GM19099 (cell line): ENCODE data around the gene MYLK4.

Experiments
- POLR2A ChIP-seq: IDR thresholded peaks from 3 replicates; pipeline ENCODE4 v1.6.1; 2011; ENCODE audit warnings: low read depth; ENCODE audit not compliant: insufficient read length; ENCODE audit errors: extremely low read depth

MYLK4 gene

DNA sequence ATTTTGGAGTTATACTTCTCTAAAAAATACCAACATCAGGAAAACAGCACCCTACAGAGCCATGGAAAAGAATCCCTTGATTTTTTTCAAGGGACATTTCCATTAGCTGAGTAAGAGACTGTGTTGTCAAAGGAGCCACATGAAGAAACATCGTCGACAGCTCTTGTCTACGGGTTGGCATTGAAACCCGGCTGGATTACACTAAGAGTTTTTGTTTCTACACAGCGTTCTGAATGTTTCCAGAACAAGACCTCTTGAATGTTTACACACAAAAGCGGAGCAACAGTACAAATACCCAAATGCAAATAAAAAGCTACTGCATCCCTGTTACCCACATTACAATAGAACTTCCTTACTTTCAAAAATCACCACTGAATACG, 2.4 kb upstream of the MYLK4 start:
- TF ChIP-seq POLR2A, result no peak

DNA sequence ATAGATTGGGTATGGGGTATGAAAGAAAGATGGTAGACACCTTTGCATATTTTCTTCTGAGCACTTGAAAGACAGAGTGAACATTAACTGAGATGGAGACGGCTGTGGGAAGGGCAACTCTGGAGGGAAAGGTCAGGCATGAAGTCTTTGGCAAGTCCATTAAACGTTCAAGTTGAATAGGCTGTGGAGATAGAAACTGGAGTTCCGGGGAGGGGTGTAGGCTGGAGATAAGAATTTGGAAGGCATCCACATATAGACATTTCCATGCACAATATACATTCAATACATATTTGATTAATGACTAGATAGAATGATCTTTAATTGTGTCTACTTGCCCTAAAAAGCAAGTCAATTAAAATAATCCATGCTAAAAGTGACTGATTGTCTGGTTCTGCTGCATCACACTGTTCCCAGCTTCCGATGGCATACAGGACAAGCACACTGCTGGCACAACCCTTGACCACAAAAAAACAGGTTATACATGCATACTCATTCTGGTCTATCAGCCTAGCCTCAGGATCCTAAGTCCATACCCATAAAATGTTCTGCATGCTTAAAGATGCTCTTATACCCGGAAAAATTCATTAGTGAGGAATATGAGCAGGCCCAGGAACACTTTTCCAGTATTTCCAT, 1.9 kb upstream of the MYLK4 start:
- no peak for TF ChIP-seq POLR2A

GRCh38 chr6:2751871-2752270, 1.1 kb upstream of the MYLK4 start:
- TF ChIP-seq POLR2A, result no peak

DNA sequence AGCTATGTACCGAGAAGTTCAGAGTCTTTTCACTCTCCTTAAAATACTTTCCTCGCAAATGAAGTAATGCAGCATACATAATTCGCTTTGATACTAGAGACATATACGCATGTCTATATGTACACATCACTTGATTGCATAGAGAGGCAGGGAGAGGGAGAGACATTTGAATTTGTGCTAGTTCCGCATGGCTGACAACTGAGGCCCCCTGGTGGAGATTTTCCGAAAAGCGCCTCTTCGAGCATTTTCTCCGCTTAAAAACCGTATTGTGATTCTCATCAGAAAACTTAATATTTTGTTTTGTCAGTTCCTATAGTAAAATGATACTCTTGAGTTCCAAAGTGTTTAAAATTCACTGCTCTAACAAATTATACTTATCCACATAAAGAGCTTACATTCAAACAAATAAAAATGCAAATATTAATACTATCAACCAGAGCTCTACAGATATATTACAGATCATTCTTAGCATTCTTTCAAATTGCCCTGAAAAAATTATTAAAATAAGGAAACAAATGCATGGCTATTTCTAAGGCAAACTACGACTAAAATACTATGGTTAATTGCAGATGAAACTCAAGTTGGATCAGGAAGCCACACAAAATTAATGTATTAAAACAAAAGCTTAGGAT, 637 bp downstream of the MYLK4 start:
- no peak for TF ChIP-seq POLR2A

DNA sequence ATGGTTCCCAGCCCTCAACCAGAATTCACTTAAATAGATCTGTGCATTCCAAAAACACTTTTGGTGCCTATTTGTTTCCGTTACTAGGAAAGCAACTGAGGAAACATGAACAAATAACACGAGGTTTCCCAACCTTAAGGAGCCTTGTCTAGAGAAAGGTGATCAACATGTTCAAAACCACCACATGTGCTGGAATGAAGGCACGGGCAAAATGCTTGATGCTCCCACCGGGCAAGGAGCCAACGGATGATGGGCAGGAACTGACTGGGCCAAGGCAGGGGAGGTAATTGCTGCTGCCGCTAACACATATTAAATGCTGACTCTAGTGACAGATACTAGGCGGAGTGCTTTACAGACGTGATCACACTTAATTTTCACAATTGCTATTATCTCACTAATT, 2.5 kb downstream of the MYLK4 start:
- no peak for TF ChIP-seq POLR2A

- no peak for TF ChIP-seq POLR2A
Observed at GRCh38 chr6:2746557-2747061, 4.1 kb downstream of the MYLK4 start.

GRCh38 chr6:2745246-2745645, 5.5 kb downstream of the MYLK4 start:
- TF ChIP-seq POLR2A, result no peak

DNA sequence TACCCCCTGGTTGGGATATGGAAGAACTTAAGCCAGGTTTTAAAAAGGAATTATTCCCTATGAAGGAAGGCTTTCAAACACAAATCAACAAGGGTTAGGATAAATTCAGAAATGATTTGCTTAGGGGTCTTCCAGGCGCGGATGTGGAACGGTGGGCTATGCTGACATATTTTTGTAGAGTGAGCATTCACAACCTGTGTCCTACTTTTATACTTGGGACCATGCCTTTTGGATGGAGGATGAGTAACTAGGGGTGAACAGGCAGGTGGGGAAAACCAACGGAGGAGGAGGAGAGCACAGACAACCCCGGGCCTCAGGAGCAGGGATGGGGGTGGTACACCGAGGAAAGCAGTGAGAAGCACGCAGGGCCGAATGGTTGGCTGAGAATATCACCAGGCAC, 5.9 kb downstream of the MYLK4 start:
- TF ChIP-seq POLR2A, result no peak

DNA sequence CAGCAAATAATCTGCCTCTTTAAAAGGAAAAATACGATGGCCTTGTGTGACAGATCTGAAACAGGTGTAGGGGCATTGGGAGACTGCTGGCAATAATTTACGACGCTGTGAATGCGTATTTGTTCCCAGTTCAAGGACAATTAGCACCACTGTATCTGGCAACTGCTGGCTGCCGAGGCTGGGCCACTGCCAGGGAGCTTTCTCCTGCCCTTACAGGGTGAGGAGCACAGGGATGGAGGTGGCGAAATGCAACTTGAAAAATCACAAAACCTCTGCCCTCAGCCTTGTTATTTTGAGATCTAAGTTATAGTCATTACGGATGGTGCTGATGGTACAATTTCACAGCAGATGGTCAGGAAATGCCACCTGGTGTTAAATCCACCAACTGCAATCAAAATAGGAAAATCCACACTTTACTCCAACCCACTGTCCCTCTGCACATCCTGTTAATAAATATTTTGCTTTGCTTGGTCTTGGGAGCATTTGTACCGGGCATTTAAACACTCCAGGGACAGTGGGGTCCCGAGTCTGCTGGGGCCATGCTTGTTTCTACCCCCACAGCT, 6.4 kb downstream of the MYLK4 start:
- TF ChIP-seq POLR2A, result no peak

DNA sequence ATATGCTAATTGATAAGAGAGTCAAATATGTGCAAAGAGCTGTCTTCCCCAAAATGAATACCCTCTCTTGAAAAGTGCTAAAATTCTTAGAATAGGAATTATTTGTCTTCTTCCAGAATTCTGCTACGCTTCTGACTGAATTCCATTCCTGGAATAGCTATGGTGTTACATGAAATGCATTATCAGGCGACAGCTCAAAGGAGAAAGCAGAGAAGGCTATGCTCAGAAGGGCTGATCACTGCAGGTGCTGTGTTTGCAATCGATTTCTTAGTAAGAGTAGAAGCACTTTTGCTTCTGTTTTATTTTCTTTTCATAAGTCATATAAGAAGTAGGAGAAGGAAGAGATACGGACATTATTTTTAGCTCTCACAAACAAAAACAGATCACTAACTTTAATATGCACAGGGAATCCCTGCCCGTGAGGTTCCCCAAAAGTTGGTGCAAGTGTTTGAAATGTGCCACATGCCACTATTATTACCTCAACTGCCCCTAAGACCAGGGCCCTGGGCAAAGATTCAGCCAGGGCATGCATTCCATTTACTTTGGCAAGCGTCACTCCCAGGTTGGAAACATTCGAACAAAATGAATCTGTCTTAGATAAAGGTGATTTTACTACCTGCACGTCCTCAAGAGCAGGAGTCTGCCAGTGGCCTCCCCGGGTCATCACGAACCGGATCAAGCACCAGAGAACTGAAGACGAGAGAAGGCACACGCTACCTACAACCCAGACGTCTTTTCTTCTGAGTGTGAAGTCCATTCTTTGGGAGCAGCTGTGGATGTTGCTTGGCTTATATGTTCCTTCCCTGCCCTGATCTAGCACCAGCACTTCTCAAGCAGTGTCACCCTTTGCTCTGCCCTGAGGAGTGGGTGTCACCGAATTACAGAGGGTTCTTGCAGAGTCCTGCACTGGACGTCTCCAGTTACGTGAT, 7.2 kb downstream of the MYLK4 start:
- TF ChIP-seq POLR2A, result no peak

DNA sequence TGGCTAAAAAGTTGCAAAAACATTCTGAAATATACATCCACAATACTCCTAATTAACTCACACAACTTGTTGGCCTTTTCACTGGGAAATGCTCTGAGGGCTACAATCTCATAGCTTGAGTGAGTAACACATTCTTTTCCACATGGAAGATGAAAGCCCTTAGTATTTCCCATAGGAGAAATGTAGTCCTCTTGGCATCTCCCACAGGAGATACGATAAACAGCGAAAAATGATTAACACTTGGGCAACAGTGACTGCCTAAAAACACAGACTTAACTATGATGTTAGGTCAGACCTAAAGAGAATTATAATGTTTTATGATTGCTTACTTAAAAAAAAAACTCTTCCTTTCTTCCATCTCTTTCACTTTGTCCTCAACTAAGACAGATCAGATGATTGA, 9.0 kb downstream of the MYLK4 start:
- no peak for TF ChIP-seq POLR2A

DNA sequence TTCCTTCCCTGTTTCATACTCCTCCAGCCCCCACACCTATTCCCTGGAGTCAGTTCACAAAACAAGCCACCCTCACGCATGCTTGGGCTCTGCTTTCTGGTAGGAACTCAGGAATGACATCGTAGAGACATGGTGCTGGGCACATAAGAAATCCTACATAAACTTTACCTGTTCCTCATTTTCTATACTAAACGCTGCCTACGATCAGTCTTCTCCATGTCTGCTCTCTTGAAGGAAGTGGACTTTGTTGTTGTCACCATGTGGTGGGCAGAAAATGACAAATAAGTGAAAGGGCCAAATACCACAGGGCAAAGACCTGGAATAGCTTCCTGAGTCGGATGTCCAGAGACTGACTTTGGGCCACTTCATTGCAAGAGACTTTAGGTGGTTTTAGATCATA, 10.1 kb downstream of the MYLK4 start:
- no peak for TF ChIP-seq POLR2A

DNA sequence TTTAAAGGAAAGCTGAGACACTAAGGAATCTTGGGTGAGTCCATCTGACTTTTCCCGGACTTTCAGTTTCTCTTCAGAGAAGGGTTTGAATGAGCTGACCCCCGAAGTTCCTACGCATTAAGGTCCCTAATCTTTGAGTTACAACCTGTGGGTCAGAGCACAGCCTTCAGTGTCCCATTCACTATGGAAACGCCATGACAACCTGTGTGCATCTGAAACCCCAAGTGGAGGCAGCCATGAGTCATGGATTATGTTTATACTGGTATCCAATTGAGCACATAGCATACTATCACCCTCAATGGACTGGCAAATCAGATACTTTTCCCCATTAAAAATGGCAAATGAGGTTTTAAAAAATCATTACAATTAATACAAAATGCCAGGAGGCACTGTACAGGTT, 11.4 kb downstream of the MYLK4 start:
- no peak for TF ChIP-seq POLR2A

GRCh38 chr6:2738373-2738979, 12.2 kb downstream of the MYLK4 start:
- no peak for TF ChIP-seq POLR2A

- no peak for TF ChIP-seq POLR2A
Observed at GRCh38 chr6:2737885-2738284, 12.8 kb downstream of the MYLK4 start.
